WTC11 (cell line): ENCODE measurements around the gene PALM2AKAP2.

Experiments
- ATF2 ChIP-seq: sonication (generic); formaldehyde crosslinking; IDR thresholded peaks from 2 replicates; pipeline ENCODE4 v1.8.1; 2022; ENCODE audit warnings: low read depth, missing genetic modification reagents, borderline replicate concordance
- CBFB ChIP-seq: sonication (generic); formaldehyde crosslinking; IDR thresholded peaks from 2 replicates; pipeline ENCODE4 v1.8.1; 2022; ENCODE audit warnings: mild to moderate bottlenecking, low read depth, missing genetic modification reagents
- CTCF ChIP-seq: fragments of 200-600 bp; IDR thresholded peaks from 2 replicates; pipeline ENCODE4 v1.8.0; 2022; ENCODE audit warnings: antibody characterized with exemption
- ESRRA ChIP-seq: sonication (generic); formaldehyde crosslinking; IDR thresholded peaks from 2 replicates; pipeline ENCODE4 v1.8.1; 2022; ENCODE audit warnings: mild to moderate bottlenecking, missing genetic modification reagents, borderline replicate concordance
- MAX ChIP-seq: sonication (generic); formaldehyde crosslinking; IDR thresholded peaks from 2 replicates; pipeline ENCODE4 v1.8.0; 2022; ENCODE audit warnings: mild to moderate bottlenecking, missing genetic modification reagents
- NFYB ChIP-seq: sonication (generic); formaldehyde crosslinking; conservative IDR thresholded peaks from 2 replicates; pipeline ENCODE4 v1.8.0; 2022; ENCODE audit warnings: low read depth, missing genetic modification reagents
- PRRX2 ChIP-seq: fragments of 250-450 bp; sonication (Bioruptor Pico); IDR thresholded peaks from 2 replicates; pipeline ENCODE4 v1.8.0; 2021; ENCODE audit warnings: mild to moderate bottlenecking
- RELA ChIP-seq: sonication (generic); formaldehyde crosslinking; IDR thresholded peaks from 2 replicates; pipeline ENCODE4 v1.8.1; 2022; ENCODE audit warnings: missing genetic modification reagents, mild to moderate bottlenecking, borderline replicate concordance
- SMAD4 ChIP-seq: sonication (generic); formaldehyde crosslinking; IDR thresholded peaks from 2 replicates; pipeline ENCODE4 v1.8.0; 2022; ENCODE audit warnings: mild to moderate bottlenecking, missing genetic modification reagents
- TEAD4 ChIP-seq: sonication (generic); formaldehyde crosslinking; IDR thresholded peaks from 2 replicates; pipeline ENCODE4 v1.8.0; 2022; ENCODE audit warnings: mild to moderate bottlenecking, missing genetic modification reagents
- USF1 ChIP-seq: sonication (generic); formaldehyde crosslinking; IDR thresholded peaks from 2 replicates; pipeline ENCODE4 v1.8.0; 2022; ENCODE audit warnings: mild to moderate bottlenecking, missing genetic modification reagents
- ZNF423 ChIP-seq: fragments of 250-450 bp; sonication (Bioruptor Pico); IDR thresholded peaks from 2 replicates; pipeline ENCODE4 v2.1.2; 2022; ENCODE audit warnings: mild to moderate bottlenecking, moderate library complexity
- TF ChIP-seq, protein P1 (sequence below): sonication (generic); formaldehyde crosslinking; conservative IDR thresholded peaks from 2 replicates; pipeline ENCODE4 v1.8.1; 2023; ENCODE audit warnings: mild to moderate bottlenecking, low read depth, missing genetic modification reagents, moderate library complexity

DNA sequence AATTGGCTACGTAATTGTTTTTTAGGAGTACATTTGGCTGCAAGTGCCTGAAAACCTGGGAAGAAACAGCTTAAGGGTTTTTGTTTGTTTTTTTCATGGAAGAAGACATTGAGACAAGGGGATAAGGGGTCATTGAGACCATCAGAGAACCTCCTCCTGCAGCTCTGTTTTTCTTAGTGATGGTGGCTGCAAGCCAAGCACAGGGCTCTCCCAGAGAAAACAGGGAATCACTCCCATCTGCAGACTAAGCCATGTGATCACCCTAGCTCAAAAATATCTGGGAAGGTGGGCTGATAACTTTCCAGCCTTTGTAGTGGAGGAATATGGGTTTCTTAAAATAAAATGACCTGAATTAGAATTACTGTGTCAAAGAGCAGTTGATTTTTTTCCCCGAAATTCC is 25.1 kb downstream of the PALM2AKAP2 start:
- TF ChIP-seq ATF2 (CRISPR knock-in tag), result no peak
- TF ChIP-seq CTCF, result no peak
- TF ChIP-seq USF1 (CRISPR knock-in tag), result no peak
- no peak for TF ChIP-seq CBFB (CRISPR knock-in tag)
- no peak for TF ChIP-seq ZNF423 (CRISPR knock-in tag)
- no peak for TF ChIP-seq TEAD4 (CRISPR knock-in tag)
- no peak for TF ChIP-seq NFYB (CRISPR knock-in tag)
- TF ChIP-seq SMAD4 (CRISPR knock-in tag), result no peak
- no peak for TF ChIP-seq MAX (CRISPR knock-in tag)
- no peak for TF ChIP-seq ESRRA (CRISPR knock-in tag)
- no peak for TF ChIP-seq PRRX2
- TF ChIP-seq, protein P1, sequence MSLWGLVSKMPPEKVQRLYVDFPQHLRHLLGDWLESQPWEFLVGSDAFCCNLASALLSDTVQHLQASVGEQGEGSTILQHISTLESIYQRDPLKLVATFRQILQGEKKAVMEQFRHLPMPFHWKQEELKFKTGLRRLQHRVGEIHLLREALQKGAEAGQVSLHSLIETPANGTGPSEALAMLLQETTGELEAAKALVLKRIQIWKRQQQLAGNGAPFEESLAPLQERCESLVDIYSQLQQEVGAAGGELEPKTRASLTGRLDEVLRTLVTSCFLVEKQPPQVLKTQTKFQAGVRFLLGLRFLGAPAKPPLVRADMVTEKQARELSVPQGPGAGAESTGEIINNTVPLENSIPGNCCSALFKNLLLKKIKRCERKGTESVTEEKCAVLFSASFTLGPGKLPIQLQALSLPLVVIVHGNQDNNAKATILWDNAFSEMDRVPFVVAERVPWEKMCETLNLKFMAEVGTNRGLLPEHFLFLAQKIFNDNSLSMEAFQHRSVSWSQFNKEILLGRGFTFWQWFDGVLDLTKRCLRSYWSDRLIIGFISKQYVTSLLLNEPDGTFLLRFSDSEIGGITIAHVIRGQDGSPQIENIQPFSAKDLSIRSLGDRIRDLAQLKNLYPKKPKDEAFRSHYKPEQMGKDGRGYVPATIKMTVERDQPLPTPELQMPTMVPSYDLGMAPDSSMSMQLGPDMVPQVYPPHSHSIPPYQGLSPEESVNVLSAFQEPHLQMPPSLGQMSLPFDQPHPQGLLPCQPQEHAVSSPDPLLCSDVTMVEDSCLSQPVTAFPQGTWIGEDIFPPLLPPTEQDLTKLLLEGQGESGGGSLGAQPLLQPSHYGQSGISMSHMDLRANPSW (CRISPR knock-in tag), result no peak
- no peak for TF ChIP-seq RELA (CRISPR knock-in tag)
